B cell (primary cell): ENCODE measurements around the gene PIBF1. TPM values are rescaled to one million over a fixed set of nuclear protein-coding genes. Genes with fewer than 3 reads are reported as not detected.

Source experiments
- ATAC-seq: fragments of 200-7000 bp; cut with Tn5 transposase; one replicate; pipeline ENCODE4 v1.10.0; 2021; ENCODE audit warnings: low read depth, mild to moderate bottlenecking, moderate number of reproducible peaks, moderate library complexity
- CTCF ChIA-PET: fragments of 350-600 bp; sonication (Branson Sonifier 250); formaldehyde crosslinking; loops from one replicate; lab custom pipeline; 2021; ENCODE audit warnings: antibody characterized with exemption, inconsistent platforms; lab: Charles Lee
- POLR2A ChIA-PET: fragments of 350-600 bp; sonication (Branson Sonifier 250); formaldehyde crosslinking; loops from one replicate; lab custom pipeline; 2021; ENCODE audit warnings: antibody characterized with exemption; lab: Charles Lee
- DNase-seq: peaks from one replicate; pipeline ENCODE4 v3.0.0; 2013
- H2AFZ ChIP-seq: 2 replicates; pipeline ENCODE4 v1.6.1; 2012; ENCODE audit warnings: mild to moderate bottlenecking, low read depth, low read length; ENCODE audit not compliant: insufficient read depth, poor library complexity, severe bottlenecking
- H3K27ac ChIP-seq, 2 donors: 1 replicate in 1 of 2; 2 replicates in 1 of 2; pipeline ENCODE4 v1.5.1; 2012 to 2013; ENCODE audit warnings: low read length in 2 of 2, mild to moderate bottlenecking in 2 of 2, moderate library complexity in 1 of 2
- H3K27me3 ChIP-seq, 4 experiments: fragments of 200-600 bp in 1 of 4; sonication (generic) in 1 of 4; replicated peaks in 1 of 4; 1 replicate in 2 of 4; 2 replicates in 2 of 4; pipeline versions ENCODE4 v1.6.1 to v1.7.0; 2013 to 2016; ENCODE audit warnings: low read length in 3 of 4, mild to moderate bottlenecking in 2 of 4, mixed read lengths in 1 of 4, moderate library complexity in 1 of 4; ENCODE audit not compliant: insufficient read depth in 4 of 4, control insufficient read depth in 3 of 4; ENCODE audit errors: control extremely low read depth in 1 of 4
- H3K36me3 ChIP-seq, 2 experiments: replicated peaks in 1 of 2; 1 replicate in 1 of 2; 2 replicates in 1 of 2; pipeline versions ENCODE4 v1.6.1 to v1.7.1; 2013; ENCODE audit warnings: low read length in 1 of 2; ENCODE audit not compliant: insufficient read depth in 2 of 2, control insufficient read depth in 1 of 2; ENCODE audit errors: control extremely low read depth in 1 of 2, extremely low read depth in 1 of 2
- H3K4me1 ChIP-seq, 2 donors: fragments of 200-600 bp in 1 of 2; sonication (generic) in 1 of 2; 1 replicate in 1 of 2; 2 replicates in 1 of 2; pipeline versions ENCODE4 v1.5.1 to v1.6.1; 2013 to 2017; ENCODE audit warnings: low read length in 2 of 2; ENCODE audit not compliant: control insufficient read depth in 2 of 2, insufficient read depth in 2 of 2
- H3K4me2 ChIP-seq: replicated peaks from 2 replicates; pipeline ENCODE3; 2012; ENCODE audit warnings: mild to moderate bottlenecking, low read depth, low read length; ENCODE audit not compliant: poor library complexity, severe bottlenecking
- H3K4me3 ChIP-seq, 5 experiments: fragments of 200-600 bp in 1 of 5; sonication (generic) in 1 of 5; 1 replicate in 3 of 5; 2 replicates in 2 of 5; pipeline versions ENCODE4 v1.5.1 to v1.7.0; 2011 to 2016; ENCODE audit warnings: low read length in 4 of 5, mild to moderate bottlenecking in 4 of 5, low read depth in 2 of 5, control low read depth in 1 of 5, moderate library complexity in 1 of 5; ENCODE audit not compliant: insufficient read depth in 1 of 5; ENCODE audit errors: control extremely low read depth in 1 of 5, extremely low read depth in 1 of 5
- H3K79me2 ChIP-seq: fragments of 200-600 bp; sonication (generic); one replicate; pipeline ENCODE4 v1.6.0; 2016; ENCODE audit warnings: low read length; ENCODE audit not compliant: control insufficient read depth, insufficient read depth
- H3K9ac ChIP-seq: fragments of 200-600 bp; sonication (generic); 2 replicates; pipeline ENCODE4 v1.6.1; 2017; ENCODE audit warnings: mild to moderate bottlenecking, low read length, moderate library complexity
- H3K9me3 ChIP-seq, 3 donors: one replicate each; pipeline versions ENCODE4 v1.6.1 to v1.7.1; 2013; ENCODE audit warnings: low read length in 2 of 3; ENCODE audit not compliant: control insufficient read depth in 2 of 3, insufficient read depth in 1 of 3; ENCODE audit errors: control extremely low read depth in 1 of 3
- H4K20me1 ChIP-seq: 2 replicates; pipeline ENCODE4 v1.6.0; 2012; ENCODE audit warnings: mild to moderate bottlenecking, low read length; ENCODE audit not compliant: insufficient read depth, control insufficient read depth, poor library complexity, severe bottlenecking
- H3K27ac Mint-ChIP-seq: one replicate; pipeline ENCODE4 v1.8.0; 2021; ENCODE audit warnings: mixed read lengths
- H3K27me3 Mint-ChIP-seq: one replicate; pipeline ENCODE4 v1.8.0; 2021; ENCODE audit warnings: mixed read lengths
- H3K4me1 Mint-ChIP-seq: one replicate; pipeline ENCODE4 v1.8.0; 2021; ENCODE audit warnings: mixed read lengths
- H3K4me3 Mint-ChIP-seq: one replicate; pipeline ENCODE4 v1.8.0; 2021; ENCODE audit warnings: mixed read lengths
- H3K9me3 Mint-ChIP-seq: one replicate; pipeline ENCODE4 v1.8.0; 2022; ENCODE audit warnings: mixed read lengths; ENCODE audit not compliant: insufficient read depth
- CTCF ChIP-seq: fragments of 200-600 bp; IDR thresholded peaks from one replicate; pipeline ENCODE4 v1.8.0; 2022; ENCODE audit warnings: antibody characterized with exemption, mild to moderate bottlenecking
- EZH2 ChIP-seq: IDR thresholded peaks from 2 replicates; pipeline ENCODE4 v1.6.1; 2012; ENCODE audit warnings: borderline replicate concordance, low read depth, mild to moderate bottlenecking, moderate library complexity, low read length; ENCODE audit not compliant: insufficient read depth, poor library complexity, severe bottlenecking
- WGBS: methylation state at CpG from one replicate; pipeline ENCODE4 v1.1.5; 2013; ENCODE audit warnings: missing lambda C conversion rate; ENCODE audit not compliant: insufficient coverage; 5-methylcytosine and 5-hydroxymethylcytosine counted together
- intact Hi-C: fragments of 100-400 bp; cut with micrococcal nuclease; formaldehyde crosslinking; loops from one replicate; pipeline ENCODE4 v1.10.0; 2022
- polyA plus RNA-seq: library from polyadenylated mRNA; depleted of rRNA; stranded (reverse); fragments of >200 nt; gene quantifications from 2 replicates; pipeline ENCODE4 v1.2.3, GENCODE V29; 2012
- total RNA-seq, 2 donors: library from RNA; stranded (reverse); fragments of 120-200 nt in 1 of 2; gene quantifications; 1 replicate in 1 of 2; 2 replicates in 1 of 2; pipeline versions ENCODE4 v1.2.3 to v1.2.4, GENCODE V29; 2013 to 2022

Gene PIBF1
- total and polyA plus RNA-seq, 2 donors (not counting 1 experiment from before 2014, with no cell fraction given): 4.5 to 43.1 TPM

DNA sequence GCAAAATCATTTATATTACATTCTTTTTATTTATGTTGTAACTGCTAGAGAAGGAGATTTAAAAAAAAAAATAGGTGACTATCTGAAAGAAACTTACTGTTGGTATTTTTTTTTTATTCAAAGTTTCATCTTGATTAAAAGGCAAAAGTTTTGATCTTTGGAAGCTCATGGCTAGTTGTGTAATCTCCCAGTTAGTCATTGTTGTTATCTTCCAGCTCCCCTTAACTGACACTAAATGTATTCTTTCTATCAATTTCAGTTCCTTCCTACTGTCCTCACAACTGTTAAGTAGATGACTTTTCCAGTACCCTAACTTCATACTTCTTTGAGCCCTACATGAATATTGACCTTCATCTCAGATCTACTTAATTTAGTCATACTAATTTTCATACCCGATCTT, 71.1 kb downstream of the PIBF1 start:
- Histone ChIP-seq H3K9ac (no peak overlapping the region), H3K27ac (no peak overlapping the region), H3K4me2 (no peak overlapping the region), H3K9me3 (no peaks in the 10 kb centered on the region), H2AFZ (no peak overlapping the region), H3K4me1 (no peaks in the 10 kb centered on the region), H3K4me3 (no peak overlapping the region), H4K20me1 (no peaks in the 10 kb centered on the region), H3K27me3 (no peaks in the 10 kb centered on the region), H3K79me2 (no peaks in the 10 kb centered on the region), H3K36me3 (peaks cover 6 to 17% of the 10 kb centered on the region in 2 experiments)
- POLR2A ChIA-PET: no interaction called here
- DNase-seq (no peak), ATAC-seq (no peak)
- CTCF ChIA-PET: interaction anchor here (0.7 kb wide), 1 partner anchor 88 kb away, joined by 3 read pairs; no protein-coding TSS in a partner anchor
- no peaks in the 10 kb centered on the region for H3K9me3 Mint-ChIP-seq
- TF ChIP-seq CTCF (no peak), EZH2 (no peak)
- H3K4me1 Mint-ChIP-seq: no peaks in the 10 kb centered on the region
- H3K27ac Mint-ChIP-seq: no peak overlapping the region
- no peaks in the 10 kb centered on the region for H3K27me3 Mint-ChIP-seq
- 91% methylated on average over 1 of the region's 1 CpG for WGBS
- intact Hi-C loops: no loop called here
- H3K4me3 Mint-ChIP-seq: no peak overlapping the region

GRCh38 chr13:72864142-72865011, 82.4 kb downstream of the PIBF1 start:
- Histone ChIP-seq H3K36me3 (peaks cover 7 to 15% of the 10 kb centered on the region in 2 experiments), H3K9ac (no peak overlapping the region), H3K4me3 (no peak overlapping the region), H3K9me3 (no peaks in the 10 kb centered on the region), H3K79me2 (no peaks in the 10 kb centered on the region), H3K27me3 (no peaks in the 10 kb centered on the region), H3K4me1 (no peaks in the 10 kb centered on the region), H3K27ac (no peak overlapping the region), H2AFZ (no peak overlapping the region), H3K4me2 (no peak overlapping the region), H4K20me1 (no peaks in the 10 kb centered on the region)
- H3K4me1 Mint-ChIP-seq: peaks cover 3% of the 10 kb centered on the region
- H3K27ac Mint-ChIP-seq: no peak overlapping the region
- CTCF ChIA-PET: interaction anchor here (0.6 kb wide), 1 partner anchor 199 kb away, joined by 3 read pairs; no protein-coding TSS in a partner anchor
- no peak for TF ChIP-seq EZH2
- TF ChIP-seq CTCF: no peak
- no peak overlapping the region for H3K4me3 Mint-ChIP-seq
- ATAC-seq: no peak
- DNase-seq: no peak
- no peaks in the 10 kb centered on the region for H3K9me3 Mint-ChIP-seq
- intact Hi-C loops: no loop called here
- 50% methylated on average over 1 of the region's 9 CpGs for WGBS
- no peaks in the 10 kb centered on the region for H3K27me3 Mint-ChIP-seq
- POLR2A ChIA-PET: no interaction called here
